Neutrophil (primary cell): ENCODE data around the gene WDR82.

Experiments
- H3K27ac ChIP-seq: fragments of 200-600 bp; sonication (generic); 2 replicates; pipeline ENCODE4 v1.5.1; 2016; ENCODE audit warnings: mild to moderate bottlenecking, moderate library complexity
- H3K27me3 ChIP-seq: fragments of 200-600 bp; sonication (generic); 2 replicates; pipeline ENCODE4 v1.6.0; 2016; ENCODE audit warnings: mild to moderate bottlenecking
- H3K36me3 ChIP-seq: fragments of 200-600 bp; sonication (generic); 2 replicates; pipeline ENCODE4 v1.5.1; 2017
- H3K4me1 ChIP-seq, 2 experiments: fragments of 200-600 bp in 1 of 2; sonication (generic) in 1 of 2; 1 replicate in 1 of 2; 2 replicates in 1 of 2; pipeline versions ENCODE4 v1.5.1 to v1.6.1; 2013 to 2016; ENCODE audit warnings: low read depth in 1 of 2, low read length in 1 of 2, mild to moderate bottlenecking in 1 of 2, moderate library complexity in 1 of 2; ENCODE audit not compliant: control insufficient read depth in 1 of 2, insufficient read depth in 1 of 2
- H3K4me3 ChIP-seq, 2 experiments: fragments of 200-600 bp in 1 of 2; sonication (generic) in 1 of 2; 1 replicate in 1 of 2; 2 replicates in 1 of 2; pipeline ENCODE4 v1.5.1; 2013 to 2016; ENCODE audit warnings: low read depth in 1 of 2, low read length in 1 of 2, mild to moderate bottlenecking in 1 of 2, moderate library complexity in 1 of 2
- H3K9me3 ChIP-seq: fragments of 200-600 bp; sonication (generic); 2 replicates; pipeline ENCODE4 v1.5.1; 2016
- CTCF ChIP-seq: fragments of 200-600 bp; sonication (generic); IDR thresholded peaks from 2 replicates; pipeline ENCODE4 v1.5.1; 2016; ENCODE audit warnings: antibody characterized with exemption

The WDR82 gene

DNA sequence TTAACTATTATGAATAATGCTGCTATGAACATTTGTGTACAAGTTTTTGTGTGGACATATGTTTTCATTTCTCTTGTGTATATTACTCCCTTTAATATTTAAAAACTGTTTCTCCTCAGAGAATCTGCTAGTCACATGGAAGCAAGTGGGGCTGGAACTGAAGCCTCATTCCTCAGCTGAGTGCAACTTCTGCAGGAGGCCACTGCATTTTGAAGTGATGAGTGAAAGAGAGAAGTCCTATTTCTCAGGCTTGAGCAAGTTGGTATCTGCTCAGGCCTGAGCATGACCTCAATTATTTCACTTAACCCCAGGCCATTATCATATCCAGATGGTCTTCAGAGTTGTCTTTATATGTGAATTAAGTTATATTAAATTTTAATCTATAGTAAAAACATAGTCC, 64.5 kb downstream of the WDR82 start:
- no peaks in the 10 kb centered on the region for H3K9me3 ChIP-seq
- TF ChIP-seq CTCF: no peak
- H3K4me3 ChIP-seq: no peak overlapping the region
- peak overlapping the region; percentile 88 for H3K27ac ChIP-seq
- H3K4me1 ChIP-seq: peaks cover 57 to 79% of the 10 kb centered on the region in 2 experiments
- H3K27me3 ChIP-seq: no peaks in the 10 kb centered on the region
- H3K36me3 ChIP-seq: peaks cover 72% of the 10 kb centered on the region

- Histone ChIP-seq H3K4me3 (no peak overlapping the region), H3K36me3 (peaks cover 81% of the 10 kb centered on the region), H3K9me3 (no peaks in the 10 kb centered on the region), H3K27me3 (no peaks in the 10 kb centered on the region), H3K4me1 (peaks cover 58 to 77% of the 10 kb centered on the region in 2 experiments), H3K27ac (peak overlapping the region; percentile 88)
- TF ChIP-seq CTCF: no peak
These were observed 65.4 kb downstream of the WDR82 start for GRCh38 chr3:52213005-52213404.

- Histone ChIP-seq H3K4me3 (peak overlapping the region; percentile 25 to 37), H3K9me3 (no peaks in the 10 kb centered on the region), H3K36me3 (peaks cover 94% of the 10 kb centered on the region), H3K27me3 (no peaks in the 10 kb centered on the region), H3K4me1 (peaks cover 44 to 63% of the 10 kb centered on the region in 2 experiments), H3K27ac (peak overlapping the region; percentile 88)
- TF ChIP-seq CTCF: no peak
These were observed 67.1 kb downstream of the WDR82 start for GRCh38 chr3:52211268-52211891.

DNA sequence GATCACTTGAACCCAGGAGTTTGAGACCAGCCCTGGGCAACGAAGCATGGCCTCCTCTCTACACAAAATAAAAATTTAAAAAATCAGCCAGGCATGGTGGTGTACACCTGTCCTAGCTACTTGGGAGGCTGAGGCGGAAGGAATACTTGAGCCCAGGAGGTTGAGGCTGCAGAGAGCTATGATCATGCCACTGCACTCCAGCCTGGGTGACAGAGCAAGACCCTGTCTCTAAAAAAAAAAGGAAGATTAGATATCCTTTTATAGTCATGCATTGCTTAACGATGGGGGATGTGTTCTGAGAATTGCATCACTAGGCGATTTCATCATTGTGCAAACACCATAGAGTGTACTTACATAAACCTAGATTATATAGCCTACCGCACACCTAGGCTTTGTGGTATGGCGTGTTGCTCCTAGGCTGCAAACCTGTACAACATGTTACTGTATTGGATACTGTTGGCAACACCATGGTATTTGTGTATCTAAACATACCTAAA, 67.9 kb downstream of the WDR82 start:
- Histone ChIP-seq H3K27ac (peak overlapping the region; percentile 88), H3K36me3 (peaks cover 94% of the 10 kb centered on the region)

GRCh38 chr3:52210037-52210436, 68.4 kb downstream of the WDR82 start:
- no peak for TF ChIP-seq CTCF
- H3K27ac ChIP-seq: peak overlapping the region; percentile 88
- H3K27me3 ChIP-seq: no peaks in the 10 kb centered on the region
- H3K9me3 ChIP-seq: no peaks in the 10 kb centered on the region
- H3K36me3 ChIP-seq: peaks cover 94% of the 10 kb centered on the region
- peak overlapping the region; percentile 25 to 37 for H3K4me3 ChIP-seq
- peaks cover 49 to 63% of the 10 kb centered on the region in 2 experiments for H3K4me1 ChIP-seq

More for the DNA sequence above, 67.9 kb downstream of the WDR82 start:
- Histone ChIP-seq H3K9me3 (no peaks in the 10 kb centered on the region), H3K27me3 (no peaks in the 10 kb centered on the region), H3K4me3 (peak overlapping the region; percentile 25 to 37), H3K4me1 (peaks cover 44 to 62% of the 10 kb centered on the region in 2 experiments)
- TF ChIP-seq CTCF: no peak
